ENCODE data around the gene DDX24.

DDX24 gene

DNA sequence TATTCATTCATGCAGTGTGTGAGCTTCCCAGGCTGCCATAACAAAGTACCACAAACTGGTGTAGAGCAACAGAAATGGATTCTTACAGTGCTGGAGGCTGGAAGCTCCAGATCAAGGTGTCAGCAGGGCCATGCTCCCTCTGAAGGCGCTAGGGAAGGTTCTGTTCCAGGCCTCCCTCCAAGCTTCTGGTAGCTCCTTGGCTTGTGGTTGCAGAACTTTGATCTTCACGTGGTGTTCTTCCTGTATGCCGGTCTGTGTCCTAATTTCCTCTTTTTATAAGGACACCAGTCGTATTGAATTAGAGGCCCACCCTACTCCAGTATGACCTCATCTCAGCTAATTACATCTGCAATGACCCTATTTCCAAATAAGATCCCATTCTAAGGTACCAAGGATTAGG is 51.7 kb downstream of the DDX24 start:
- DNase-seq: no peak

DNA sequence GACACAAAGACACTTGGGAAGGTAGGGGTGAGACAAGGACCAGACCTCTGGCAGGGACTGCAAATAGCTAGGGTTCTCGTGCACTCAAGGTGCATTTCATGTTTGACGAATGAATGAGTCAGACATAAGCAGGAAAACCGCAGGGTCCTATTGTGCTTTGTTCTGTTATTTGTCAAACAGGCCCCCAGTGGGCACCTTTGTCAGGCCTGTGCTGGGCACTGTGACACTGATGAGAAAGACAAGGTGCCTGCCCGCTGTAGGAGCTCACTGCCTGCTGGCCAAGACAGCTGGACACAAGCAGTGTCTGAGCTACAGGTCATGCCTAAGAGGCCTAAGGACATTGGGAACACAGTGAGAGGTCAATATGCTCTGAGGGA is 52.6 kb downstream of the DDX24 start:
- DNase-seq: peak; percentile 77

DNA sequence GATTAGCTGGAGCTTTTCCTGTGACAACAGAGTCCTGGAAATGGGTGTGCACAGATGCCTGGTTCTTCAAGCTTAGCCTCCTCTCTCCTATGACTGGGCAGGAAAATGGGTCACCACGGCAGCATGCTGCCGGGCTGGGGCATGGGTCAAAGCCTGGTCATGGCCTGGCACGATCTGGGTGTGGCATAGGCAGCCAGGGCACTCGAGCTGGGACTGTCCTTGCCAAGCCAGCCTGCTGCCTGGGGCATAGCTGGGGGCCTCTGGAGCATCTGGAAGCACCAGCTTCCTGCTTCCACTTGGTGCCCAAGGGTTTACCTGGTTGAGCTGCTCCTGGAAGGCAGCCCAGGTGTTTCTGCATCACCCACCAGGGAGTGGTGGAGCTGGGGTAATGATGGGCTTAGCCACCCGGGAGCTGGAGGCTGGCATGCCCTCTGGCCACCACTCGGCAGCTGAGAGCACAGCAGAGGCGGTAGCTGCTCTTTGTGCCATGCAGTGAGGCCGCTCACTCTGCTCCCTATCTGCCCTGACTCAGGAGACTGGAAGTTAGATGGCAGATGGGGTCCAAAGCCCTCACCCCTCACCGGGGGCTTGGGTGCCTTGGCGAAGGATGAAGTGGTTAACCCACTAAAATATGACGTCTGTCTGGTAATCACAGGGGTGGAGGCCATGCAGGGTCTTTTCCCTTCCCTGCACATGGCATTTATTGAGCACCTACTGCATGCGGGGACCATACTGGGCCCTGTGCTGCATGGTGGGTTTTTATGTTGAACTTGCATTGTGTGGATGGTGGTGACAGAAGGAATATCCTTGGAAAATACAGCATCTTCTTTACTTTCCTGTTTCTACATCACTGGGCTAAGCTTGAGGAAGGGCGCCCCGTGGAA is 53.2 kb downstream of the DDX24 start:
- no peak for DNase-seq

DNA sequence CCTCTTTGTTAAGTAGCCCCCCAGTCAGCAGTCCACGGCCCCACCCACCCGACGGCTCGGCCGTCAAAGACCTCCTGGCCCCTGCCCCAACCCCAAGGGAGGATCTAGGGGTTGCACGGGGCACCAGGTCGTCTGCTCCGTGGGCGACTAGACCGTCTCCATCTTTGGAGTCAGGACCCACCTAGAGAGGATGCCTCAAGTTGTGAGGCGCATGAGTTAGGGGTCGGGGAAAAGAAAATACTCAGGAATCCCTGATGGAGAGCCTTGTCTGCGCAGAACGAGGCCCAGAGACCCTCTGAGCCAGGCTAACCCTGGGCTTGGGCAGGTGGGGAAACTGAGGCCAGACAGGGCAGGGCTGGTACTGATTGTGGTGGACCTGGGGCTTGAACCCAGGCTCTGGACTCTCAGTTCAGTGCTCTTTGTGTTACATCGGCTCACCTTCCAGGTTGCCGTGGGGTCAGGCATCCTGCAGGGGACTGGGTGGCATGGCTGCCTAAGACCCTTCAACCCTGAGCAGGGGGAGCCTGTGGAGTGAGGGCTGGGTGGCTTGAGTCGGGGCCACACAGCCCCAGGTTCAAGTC is 54.0 kb downstream of the DDX24 start:
- no peak for DNase-seq

DNA sequence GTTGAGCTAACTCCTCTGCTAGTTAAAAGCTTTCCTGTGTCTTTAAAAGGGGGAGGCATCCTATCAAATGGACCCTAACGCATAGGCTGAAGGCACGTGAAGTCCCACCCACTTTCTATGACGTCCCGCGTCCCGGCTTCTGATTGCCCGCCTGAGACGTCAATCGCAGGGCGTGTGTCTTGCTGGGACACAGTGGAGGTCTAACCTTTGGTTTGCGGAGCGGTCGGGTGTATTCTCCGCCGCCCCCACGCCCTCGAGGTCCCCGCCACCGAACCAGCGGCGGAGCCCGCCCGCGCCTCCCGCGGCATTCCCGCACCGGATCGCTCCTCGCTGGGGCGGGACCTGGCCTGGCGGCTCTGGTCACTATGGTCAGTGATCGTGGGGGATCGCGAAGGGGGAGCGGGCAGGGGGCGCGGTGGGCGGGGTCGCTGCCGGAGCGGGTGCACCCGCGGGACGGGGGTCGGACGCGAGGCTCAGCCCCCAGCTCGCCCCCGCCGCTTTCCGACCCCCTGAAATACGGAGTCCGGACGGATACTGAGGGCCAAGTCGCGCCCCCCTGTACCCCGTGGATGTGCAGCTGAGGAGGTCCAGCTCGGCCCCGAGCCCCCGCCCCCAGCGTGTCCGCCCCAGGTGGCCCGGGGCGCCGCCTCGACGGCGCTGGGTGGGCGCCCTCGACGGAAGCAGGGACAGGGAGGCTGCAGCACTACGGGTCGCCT is 54.7 kb downstream of the DDX24 start, which contains the start of gene OTUB2:
TSS of gene OTUB2 (plus strand) at position 168 of the 716 bp plus-strand sequence. CDS start at position 366, 198 bp downstream.
- DNase-seq: peak; percentile 97

DNA sequence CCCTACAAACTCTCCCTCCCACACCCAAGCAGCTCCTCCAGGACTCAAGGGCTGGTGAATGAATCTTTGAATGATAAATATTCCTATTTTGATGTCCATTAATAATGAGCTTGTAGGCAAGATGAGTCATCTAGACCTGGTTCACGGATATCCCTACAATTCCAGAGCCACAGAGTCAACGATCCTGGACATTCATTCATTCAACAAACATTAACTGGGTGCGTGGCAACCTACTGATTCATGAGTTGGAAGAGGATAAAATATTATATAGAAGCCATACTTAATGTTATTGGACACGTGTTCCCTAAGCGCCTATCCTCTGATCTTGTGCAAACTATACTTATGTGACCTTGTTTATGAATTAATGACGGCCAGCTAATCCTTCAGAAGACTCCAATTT is 55.3 kb downstream of the DDX24 start:
- no peak for DNase-seq

DNA sequence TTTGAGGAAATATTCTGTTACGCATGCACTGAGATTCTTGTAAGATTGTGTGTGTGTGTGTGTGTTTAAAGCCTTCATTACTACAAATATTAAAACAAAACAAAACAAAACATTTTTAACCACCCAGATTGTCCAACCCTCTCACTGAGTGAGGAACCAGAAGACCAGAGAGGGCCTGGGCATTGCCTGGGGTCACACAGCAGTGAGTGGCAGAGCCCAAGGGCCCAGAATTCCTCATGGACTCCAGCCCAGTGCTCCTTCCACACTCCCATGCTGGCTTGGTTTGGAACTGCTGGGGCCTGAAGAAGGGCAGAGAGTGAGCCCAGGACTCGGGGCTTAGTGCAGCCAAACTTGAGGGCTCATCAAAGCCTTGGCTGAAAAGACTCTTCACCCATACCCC is 56.5 kb downstream of the DDX24 start:
- no peak for DNase-seq

DNA sequence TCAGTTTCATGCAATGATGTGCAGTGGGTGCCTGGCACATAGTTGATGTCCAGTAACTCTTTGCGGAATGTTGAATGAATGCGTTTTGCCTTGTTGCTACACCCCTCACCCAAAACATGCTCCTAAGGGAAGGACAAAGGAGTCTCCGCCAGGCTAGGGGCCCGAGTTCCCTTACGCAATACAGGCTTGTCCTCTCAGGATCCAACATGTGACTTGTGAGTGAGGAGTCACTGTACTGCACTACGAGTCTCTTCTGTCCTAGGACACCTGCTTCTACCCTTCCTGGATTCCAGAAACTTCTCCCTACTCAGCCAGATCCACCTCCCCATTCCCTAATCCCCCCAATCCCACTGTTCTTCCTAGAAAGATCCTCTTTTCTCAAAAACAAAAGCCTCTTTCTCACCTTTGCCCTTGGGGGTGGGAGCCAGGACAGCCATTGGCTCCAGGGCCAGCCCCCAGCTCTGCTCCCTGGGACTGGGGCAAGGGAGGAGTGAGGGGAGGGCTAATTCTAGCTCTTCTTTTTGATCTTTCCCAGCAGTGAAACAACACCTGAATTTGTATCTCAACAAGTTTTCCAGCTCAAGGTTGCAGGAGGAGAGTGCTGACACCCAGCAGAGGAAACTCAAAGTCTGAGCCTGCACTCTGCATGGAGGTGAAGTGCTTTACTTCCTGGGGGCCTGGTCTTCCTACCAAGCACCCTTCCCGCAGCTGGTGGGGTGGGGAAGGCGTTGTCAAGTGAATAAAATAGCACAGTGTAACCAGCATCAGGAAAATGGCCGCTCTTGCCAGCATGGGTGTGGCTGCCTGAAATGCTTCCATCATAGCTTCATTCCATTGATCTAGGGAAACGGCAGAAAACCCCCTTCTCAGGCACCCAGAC is 58.2 kb downstream of the DDX24 start:
- no peak for DNase-seq

DNA sequence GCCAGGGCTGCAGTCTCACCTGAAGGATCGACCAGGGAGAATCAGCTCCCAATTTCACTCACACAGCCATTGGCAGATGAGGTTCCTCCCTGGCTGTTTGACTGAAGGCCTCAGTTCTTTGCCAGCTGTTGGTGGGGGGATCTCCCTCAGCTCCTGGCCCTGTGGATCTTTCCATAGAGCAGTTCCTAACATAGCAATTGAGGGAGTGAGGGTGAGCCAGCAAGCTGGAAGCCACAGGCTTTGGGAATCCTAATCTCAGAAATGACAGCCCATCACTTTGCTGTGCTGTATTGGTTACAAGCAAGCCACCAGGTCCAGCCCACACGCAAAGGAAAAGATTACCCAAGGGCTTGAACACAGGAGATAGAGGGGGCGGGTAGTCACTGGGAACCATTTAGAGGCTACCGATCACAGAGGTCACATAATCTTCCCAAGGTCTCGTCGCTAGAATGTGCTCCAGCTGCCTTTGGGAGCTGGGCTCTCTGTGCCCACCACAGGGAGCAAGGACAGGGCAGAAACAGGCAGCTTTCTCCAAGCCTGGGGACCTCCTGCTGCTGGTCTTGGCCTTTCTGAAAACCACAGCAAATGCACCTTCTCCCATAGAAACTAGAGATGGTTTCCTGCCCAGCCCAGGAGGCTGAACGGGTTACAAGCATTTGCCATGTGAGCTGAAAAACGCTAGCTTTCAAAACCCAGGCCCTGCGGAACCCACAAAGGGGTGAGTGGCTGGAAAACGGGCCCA is 59.4 kb downstream of the DDX24 start:
- no peak for DNase-seq

DNA sequence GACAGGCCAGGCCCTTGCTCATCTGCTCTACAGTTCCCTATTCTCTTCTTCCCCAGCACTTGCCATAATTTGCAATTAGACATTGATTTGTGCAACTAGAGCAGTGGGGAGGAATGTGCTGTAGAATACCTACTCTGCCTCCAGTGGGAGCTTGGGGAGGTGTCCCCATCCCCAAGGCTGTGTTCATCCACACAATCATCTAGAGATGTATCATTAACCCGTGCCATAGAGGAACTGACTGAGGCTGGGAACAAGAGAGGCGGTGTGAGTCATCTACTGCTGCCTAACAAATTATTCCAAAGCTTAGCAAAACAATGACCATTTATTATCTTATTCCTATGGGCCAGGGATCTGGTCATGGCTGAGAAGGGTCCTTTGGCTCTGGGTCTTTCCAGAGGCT is 60.0 kb downstream of the DDX24 start:
- DNase-seq: no peak

DNA sequence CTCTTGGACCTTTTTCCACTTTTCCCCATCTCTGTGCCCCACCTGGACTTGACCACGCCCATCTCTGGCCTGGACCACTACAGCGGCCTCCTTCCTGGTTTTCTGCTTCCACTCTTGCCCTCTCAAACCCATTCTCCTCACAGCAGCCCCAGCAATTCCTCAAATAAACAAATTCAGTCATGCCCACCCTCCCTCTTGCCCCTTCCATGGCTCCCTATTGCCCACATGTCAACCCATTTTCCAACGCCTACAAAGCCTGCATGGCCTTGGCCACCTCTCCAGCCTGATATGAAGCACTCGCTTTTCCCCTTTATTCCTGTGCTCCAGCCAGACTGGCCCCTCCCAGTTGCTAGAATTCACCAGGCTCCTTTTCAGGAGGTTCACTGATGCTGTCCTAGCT is 60.7 kb downstream of the DDX24 start:
- DNase-seq: no peak

DNA sequence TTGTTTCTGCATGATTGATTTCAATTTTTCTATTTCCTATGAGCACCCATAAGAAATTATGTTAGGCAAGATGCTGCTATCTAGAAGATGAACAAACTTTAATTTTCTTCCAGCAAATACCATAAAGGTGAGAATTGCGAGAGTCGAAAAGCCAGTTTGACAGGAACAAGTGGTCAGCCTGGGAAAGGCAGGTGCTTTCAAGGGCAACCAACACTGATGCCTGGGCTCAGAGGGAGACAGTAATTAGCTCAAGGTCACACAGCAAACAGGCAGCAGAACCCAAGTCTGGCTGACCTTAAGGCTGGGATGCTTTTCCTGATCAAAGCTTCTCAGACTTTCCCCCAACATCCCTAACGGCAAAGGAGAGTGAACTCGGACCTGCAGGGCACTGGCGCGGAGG is 61.7 kb downstream of the DDX24 start:
- DNase-seq: no peak

DNA sequence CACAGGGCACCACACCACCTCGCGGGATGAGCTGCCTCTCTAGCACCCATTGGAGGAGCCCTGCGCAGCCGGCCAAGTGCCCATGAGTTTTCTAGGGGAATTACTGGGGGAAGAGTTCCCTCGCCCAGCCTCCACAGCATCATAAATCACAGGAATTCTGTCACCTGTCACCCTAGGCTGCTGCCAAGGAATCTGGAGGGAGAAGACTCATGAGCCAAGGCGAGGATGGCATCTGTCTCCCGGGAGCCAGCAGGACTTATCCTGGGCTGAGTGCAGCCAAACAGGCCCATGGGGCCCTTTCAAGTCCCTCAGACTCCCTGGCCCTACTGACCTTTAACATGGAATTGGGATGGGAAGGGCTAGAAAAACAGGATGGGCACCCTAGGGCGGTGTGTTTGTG is 62.7 kb downstream of the DDX24 start:
- no peak for DNase-seq

DNA sequence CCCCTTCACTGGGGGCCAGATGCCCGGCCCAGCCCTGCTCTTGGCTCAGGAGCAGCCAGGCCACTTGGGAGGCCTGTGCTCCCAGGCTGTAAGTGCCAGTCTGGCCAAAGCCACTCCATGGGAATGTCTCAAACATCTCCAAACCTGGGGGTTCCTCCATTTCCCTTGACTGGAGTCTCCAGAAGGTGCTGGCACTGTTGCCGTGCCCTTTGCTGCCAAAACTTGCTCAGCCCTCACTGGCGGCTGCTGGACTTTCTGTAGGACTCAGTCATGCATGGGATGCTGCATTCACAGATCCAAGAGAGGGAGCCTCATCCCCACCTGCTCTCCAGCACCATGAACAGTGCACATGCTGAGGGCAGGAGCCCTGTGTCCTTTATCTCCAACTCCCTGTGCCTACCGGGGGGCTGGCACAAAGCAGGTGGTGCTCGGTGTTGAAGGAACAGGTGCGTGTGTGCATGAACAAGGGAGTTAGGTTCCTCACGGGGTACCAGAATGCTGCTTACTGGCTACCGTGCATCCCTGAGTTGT is 64.5 kb downstream of the DDX24 start:
- DNase-seq: no peak

DNA sequence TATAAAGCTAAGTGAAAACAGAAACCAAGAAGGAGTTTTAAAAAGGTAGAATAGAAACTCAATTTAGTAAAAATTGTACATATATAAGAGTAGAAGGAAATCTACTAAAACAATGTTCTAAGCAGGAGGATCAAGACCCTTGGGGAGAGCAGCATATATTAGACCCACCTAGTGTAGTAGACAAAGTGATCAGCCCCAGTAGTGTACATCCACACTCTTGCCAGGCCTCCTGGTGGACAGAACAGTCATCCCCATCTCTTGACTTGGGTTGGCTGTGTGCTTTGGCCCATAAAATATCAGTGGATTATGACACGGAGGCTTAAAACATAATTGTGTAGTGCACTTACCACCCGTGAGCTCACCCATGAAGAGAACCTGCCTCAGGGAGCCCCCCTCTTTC is 65.8 kb downstream of the DDX24 start:
- no peak for DNase-seq

DNA sequence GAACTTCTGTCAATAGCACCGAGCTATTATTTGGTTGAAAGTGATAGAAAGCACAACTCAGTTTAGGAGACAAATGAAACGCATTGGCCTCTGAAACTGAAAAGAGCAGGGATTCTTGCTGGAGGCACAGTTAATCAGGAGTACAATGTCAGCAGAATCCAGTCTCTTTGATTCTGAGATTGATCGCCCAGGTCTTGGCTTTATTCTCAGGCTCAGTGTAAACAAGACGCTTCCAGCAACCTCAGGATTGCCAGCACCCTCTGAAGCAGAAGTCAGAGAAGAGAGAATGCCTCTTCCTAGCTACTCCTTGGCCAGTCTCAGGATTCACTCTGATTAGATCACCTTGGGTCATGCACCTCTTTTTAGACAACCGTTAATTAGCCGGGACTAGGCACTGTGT is 66.6 kb downstream of the DDX24 start:
- no peak for DNase-seq

DNA sequence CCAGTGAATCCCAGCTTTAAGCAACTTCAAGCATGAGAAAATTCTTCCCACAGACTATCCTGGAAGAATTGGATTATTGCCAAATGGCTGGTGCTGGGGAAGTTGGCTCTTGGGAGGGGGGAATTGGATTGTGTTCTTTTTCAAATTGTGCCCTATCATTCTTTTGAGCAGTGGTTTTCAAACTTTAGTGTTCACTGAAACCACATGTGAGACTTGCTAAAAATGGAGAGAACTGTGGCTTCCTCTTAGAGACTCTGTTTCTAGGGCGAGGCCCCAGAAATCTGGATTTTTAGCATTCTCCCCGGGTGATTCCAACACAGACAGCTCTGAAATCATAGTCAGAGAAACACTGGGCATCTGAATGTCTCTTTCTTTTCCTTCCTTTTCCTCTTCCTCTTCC is 69.2 kb downstream of the DDX24 start:
- no peak for DNase-seq

DNA sequence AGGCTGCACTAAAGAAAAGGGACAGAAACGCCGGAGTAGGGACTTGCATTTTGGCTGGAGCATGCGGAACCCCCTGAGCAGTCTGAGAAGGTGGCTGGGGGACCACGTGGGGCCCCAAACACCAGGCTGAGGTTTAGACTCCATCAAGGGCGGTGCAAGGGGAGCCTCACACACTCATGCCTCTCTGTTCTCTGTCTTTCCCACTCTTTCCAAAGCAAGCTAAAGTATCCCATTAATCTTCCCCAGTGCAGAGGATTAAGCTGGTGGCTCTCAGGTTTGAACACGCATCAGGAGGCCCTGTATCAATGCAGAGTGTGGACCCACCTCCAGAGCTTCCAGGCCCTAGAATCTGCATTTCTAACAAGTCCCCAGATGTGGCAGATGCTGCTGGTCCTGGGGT is 70.4 kb downstream of the DDX24 start:
- DNase-seq: no peak

DNA sequence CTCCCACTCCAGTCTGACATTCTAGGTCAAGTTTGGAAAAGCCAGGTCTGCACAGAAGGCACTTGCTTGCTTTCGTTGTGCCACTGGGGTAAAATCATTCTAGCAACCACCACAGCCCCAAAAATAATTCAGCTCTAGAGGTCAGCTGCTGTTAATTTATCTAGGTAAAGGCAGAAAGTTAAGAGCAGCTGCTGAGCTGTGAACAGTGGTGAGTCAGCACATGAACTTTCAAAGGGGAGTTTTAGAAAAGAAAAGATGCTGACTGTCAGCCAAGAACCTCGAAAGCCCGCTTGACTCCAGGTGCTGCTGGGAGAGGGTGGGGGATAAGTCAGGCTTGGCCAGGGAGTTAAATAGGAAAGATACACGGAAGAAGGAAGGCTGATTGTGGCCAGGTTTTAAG is 71.2 kb downstream of the DDX24 start:
- DNase-seq: no peak

DNA sequence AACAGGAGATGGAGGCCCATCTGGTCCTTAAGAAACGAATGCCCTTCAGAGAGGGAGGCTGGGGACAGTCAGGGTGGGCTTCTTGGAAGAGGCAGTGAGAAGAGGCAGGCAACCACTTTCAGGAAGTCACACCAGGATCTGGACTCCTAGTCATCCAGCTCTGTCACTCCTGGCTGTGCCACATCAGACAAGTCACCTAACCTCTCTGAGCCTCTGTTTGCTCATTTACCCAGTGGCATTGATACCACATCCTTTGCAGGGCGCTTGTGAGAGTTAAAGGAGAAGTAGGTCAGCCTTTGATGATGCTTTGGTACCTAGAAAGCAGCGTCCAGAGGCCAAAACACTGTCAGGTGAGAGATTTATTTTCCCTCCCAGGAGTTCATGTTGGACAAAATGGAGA is 72.8 kb downstream of the DDX24 start:
- DNase-seq: no peak

DNA sequence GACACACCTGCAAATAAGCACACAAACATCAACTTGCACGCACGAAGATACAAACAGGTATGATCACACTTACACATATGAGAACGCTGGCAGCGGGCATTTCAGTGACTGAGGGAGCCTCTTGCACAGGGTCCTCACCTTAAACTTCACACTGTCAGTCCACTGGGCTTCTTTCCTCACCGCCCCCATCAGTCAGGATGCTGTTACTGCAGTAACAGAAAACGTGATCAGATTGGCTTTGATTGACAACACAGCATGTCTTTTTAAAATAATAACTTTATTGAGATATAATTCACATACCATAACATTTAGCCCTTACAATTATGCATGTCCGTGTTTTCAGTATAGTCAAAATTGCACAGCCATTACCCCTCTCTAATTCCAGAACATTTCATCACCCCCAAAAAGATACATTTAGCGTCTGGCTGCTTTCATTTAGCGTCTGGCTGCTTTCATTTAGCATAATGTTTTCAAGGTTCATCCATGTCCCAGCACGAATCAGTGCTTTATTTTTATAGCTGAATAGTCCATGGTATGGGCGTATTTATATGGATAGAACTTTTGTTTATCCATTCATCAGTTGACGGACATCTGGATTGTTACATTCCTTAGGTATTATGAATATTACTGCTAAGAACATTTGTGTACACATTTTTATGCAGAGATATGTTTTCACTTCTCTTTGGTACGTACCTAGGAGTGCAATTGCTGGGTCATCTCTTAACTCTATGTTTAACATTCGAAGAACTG is 75.5 kb downstream of the DDX24 start:
- DNase-seq: no peak

All from activated effector memory CD4-positive, alpha-beta T cell treated with anti-CD3 and anti-CD28 coated beads, Interleukin-2, amount 50 U/mL, for 16 hours (primary cell).